GM06990 (cell line): ENCODE results near the gene EYA4.

Experiments used
- DNase-seq: peaks from one replicate; pipeline ENCODE4 v3.0.0-alpha.2; 2011; ENCODE audit not compliant: insufficient read length; ENCODE audit errors: extremely low read depth
- H3K27me3 ChIP-seq: replicated peaks from 2 replicates; pipeline ENCODE4 v1.6.0; 2011; ENCODE audit warnings: low read length; ENCODE audit not compliant: control insufficient read depth, insufficient read depth
- H3K36me3 ChIP-seq: 2 replicates; pipeline ENCODE4 v1.5.1; 2011; ENCODE audit warnings: low read length; ENCODE audit not compliant: control insufficient read depth, insufficient read depth
- H3K4me3 ChIP-seq: replicated peaks from 2 replicates; pipeline ENCODE4 v1.5.1; 2011; ENCODE audit warnings: low read depth, mild to moderate bottlenecking, control low read depth, low read length
- CTCF ChIP-seq: IDR thresholded peaks from 2 replicates; pipeline ENCODE4 v1.5.1; 2011; ENCODE audit warnings: low read length, control low read depth, mild to moderate bottlenecking, inconsistent platforms; ENCODE audit not compliant: insufficient read depth, poor library complexity, severe bottlenecking

Gene EYA4

GRCh38 chr6:133432021-133432989 lies 191.1 kb downstream of the EYA4 start:
- no peaks in the 10 kb centered on the region for H3K27me3 ChIP-seq
- no peak overlapping the region for H3K4me3 ChIP-seq
- no peak for TF ChIP-seq CTCF
- no peak for DNase-seq
- no peaks in the 10 kb centered on the region for H3K36me3 ChIP-seq

DNA sequence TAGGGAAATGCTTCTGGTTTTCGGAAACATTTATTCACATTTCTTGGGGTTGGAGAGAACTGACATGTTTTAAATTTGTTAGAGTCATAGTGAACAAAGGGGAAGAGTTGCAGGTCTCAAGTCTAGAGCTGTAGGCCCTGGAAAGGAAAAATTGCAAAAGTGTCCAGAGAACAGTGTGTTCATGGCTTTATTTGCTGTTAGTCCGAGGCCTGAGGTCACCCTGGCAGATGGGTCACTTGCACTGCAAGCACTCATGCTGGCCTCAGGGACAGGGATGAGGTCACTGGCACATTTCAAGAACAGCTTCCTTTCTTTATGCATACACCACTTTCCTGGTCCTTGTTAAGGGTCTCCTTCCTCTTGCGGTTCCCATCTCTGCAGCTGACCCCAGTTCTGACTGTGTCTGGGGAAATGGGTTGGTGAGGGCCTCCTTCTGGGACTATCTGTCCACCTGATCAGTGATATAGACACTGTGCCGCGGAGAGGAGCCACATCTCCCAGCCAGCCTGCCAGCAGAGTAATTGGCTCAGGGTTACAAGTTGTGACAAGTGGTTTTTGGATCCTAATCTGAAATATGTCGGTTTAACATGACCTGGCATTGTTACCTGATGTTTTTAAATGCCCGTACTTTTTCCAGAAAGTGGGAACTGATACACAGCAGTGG lies 194.0 kb downstream of the EYA4 start:
- H3K36me3 ChIP-seq: no peaks in the 10 kb centered on the region
- no peak for TF ChIP-seq CTCF
- DNase-seq: no peak
- no peaks in the 10 kb centered on the region for H3K27me3 ChIP-seq
- no peak overlapping the region for H3K4me3 ChIP-seq

- Histone ChIP-seq H3K36me3 (no peaks in the 10 kb centered on the region), H3K4me3 (no peak overlapping the region), H3K27me3 (no peaks in the 10 kb centered on the region)
- no peak for DNase-seq
- TF ChIP-seq CTCF: no peak
Observed at GRCh38 chr6:133436652-133437051, 195.5 kb downstream of the EYA4 start.

GRCh38 chr6:133441491-133441890 lies 200.3 kb downstream of the EYA4 start:
- Histone ChIP-seq H3K27me3 (no peaks in the 10 kb centered on the region; the same call in 1 of the 2 replicates), H3K36me3 (no peaks in the 10 kb centered on the region), H3K4me3 (no peak overlapping the region)
- DNase-seq: no peak
- TF ChIP-seq CTCF: no peak

DNA sequence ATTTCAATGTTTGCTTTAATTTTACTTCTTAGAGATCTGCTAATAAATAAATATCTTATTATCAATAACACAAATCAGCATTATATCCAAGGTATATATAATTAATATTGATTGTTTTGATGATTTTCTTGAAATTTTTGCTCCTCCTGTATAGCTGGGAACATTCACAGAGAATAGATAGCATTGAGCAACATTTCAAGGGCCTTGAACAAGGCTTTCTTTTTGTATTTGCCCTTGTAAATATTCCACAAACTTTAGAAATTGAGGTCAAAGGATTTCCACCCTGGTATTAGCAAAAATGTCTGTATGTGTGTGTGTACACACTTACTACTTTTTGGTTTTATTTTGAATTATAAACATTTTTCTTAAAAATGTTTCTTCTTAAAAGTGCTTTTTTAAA lies 205.6 kb downstream of the EYA4 start:
- H3K4me3 ChIP-seq: no peak overlapping the region
- H3K36me3 ChIP-seq: no peaks in the 10 kb centered on the region
- TF ChIP-seq CTCF: no peak
- no peaks in the 10 kb centered on the region; the same call in 1 of the 2 replicates for H3K27me3 ChIP-seq
- DNase-seq: no peak
